ENCODE measurements around the gene DNAJB6.
"Not testable (repeated sequence)": the region's sequence is repeated elsewhere in the genome, so short reads cannot be mapped to it uniquely, and the experiment has no call there.

Gene DNAJB6

DNA sequence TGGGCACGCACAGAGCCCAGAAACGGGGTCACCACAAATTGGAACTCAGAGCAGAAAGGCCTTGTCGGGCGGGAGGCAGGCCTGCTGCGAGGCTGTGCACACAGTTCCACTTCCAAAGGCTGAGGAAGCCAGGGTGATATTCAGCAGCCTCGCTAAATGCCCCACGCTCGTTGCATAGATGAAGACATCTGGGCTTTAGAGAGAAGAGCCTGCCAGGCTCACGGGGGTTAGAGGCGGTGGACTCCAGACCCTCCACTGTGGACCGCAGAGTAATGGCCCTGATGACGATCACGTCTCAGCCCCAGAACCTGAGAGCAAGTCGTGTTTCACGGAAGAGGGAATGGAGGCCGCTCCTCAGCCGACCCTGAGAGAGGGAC lies 104.2 kb downstream of the DNAJB6 start:
- no peak for DNase-seq (ENCODE audit: low read depth, low spot score)

DNA sequence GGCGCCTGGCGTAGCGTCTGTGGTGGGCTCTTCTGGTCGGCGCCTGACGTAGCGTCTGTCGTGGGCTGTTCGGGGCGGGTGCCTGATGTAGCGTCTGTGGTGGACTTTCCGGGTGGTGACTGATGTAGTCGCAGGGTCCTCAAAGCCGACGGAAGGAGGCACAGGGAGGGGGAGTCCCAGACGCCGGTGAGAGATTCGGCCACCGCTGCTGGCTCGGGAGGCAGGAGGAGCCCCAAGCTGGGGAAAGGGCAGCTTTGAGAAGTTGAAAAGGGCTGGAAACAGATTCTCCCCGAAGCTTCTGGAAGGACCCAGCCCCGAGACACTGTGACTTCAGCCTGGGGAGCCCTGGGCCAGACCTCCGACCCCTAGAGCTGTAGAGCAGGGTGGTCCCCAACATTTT lies 105.7 kb downstream of the DNAJB6 start:
- no peak for DNase-seq (ENCODE audit: low read depth, low spot score)

GRCh38 chr7:157442993-157443831 lies 106.4 kb downstream of the DNAJB6 start:
- DNase-seq (ENCODE audit: low read depth, low spot score), result no peak

DNA sequence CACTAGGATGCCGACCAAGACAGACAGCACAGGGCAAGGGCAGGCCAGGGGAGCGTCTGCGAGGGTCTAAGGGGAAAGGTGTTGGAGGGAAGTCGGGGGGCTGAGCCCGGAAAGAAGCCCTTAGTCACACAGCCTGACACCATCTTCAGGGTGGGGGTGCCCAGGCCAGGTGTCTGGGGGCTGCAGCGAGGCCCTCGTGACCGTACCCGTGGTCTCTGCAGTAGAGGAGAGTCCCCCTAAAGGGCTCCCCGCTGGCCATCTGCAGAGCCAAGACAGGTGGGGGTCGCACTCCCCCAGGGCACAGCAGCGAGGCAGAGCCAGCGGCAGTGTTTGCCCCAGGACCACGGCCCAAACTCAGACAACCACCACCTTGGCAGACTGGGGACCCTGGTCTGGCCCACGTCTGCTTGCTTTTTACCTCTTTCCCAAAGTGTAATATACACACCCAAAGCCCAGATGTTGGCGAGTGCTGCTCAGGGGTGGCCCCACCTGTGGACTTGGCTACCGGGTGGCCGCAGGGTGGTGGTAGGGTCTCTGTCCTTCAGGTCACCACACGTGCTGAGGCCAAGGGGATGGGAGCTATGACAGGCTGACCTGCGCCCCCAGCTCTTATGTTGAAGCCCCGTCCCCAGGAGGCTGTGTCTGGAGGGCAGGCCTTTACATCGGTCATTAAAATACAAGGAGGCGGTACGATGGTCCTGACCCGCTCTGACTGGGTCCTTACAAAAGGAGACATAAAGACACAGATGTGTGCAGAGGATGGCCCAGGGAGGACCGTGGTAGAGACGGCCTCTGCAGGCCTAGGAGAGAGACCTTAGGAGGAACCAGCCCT lies 107.4 kb downstream of the DNAJB6 start:
- DNase-seq (ENCODE audit: low read depth, low spot score), result no peak

DNA sequence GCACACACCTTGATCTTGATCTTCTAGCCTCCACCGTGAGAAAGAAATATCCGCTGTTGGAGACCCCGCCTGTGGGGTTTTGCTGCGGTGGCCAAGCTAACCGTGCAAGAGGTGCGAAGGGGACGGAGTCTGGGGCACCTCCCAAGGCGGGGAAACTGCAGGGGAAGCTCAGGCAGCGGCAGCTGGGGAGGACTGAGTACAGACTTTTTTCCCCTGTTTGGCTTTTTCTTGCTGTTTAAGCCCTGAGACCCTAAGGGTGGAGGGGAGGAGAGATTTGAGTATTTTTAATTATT lies 108.0 kb downstream of the DNAJB6 start:
- DNase-seq (ENCODE audit: low read depth, low spot score), result no peak

GRCh38 chr7:157445246-157445955 lies 108.6 kb downstream of the DNAJB6 start:
- DNase-seq (ENCODE audit: low read depth, low spot score), result no peak

- no peak for DNase-seq (ENCODE audit: low read depth, low spot score)
These were observed 109.1 kb downstream of the DNAJB6 start for GRCh38 chr7:157445956-157446295.

GRCh38 chr7:157446322-157446721 lies 109.5 kb downstream of the DNAJB6 start:
- DNase-seq (ENCODE audit: low read depth, low spot score), result no peak

DNA sequence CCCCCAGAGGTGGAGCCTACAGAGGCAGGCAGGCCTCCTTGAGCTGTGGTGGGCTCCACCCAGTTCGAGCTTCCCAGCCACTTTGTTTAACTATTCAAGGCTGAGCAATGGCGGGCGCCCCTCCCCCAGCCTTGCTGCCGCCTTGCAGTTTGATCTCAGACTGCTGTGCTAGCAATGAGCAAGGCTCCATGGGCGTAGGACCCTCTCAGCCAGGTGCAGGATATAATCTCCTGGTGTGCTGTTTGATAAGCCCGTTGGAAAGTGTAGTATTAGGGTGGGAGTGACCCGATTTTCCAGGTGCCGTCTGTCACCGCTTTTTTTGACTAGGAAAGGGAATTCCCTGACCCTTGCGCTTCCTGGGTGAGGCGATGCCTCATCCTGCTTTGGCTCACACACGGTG lies 117.2 kb downstream of the DNAJB6 start:
- not testable (repeated sequence) for DNase-seq (ENCODE audit: low read depth, low spot score)

GRCh38 chr7:157457355-157458253 lies 120.8 kb downstream of the DNAJB6 start:
- DNase-seq (ENCODE audit: low read depth, low spot score), result no peak

DNA sequence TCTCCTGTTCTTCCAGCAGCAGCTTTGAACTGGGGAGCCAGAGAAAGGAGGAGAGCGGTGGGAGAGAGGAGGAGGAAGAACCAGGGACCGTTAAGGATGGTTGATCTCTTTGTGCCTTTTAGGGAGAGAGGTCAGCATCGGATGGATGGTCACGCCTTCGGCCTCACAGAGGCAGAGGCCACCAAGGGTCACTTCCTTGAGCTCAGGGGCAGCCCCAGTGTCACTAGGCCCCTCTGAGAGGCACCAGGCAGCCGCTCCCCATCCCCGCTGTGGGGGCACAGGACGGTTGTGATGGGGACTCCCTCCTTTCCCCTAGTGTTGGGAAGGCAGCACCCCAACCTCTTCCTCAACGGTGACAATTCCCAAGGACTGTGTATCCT lies 121.4 kb downstream of the DNAJB6 start:
- DNase-seq (ENCODE audit: low read depth, low spot score), result no peak

GRCh38 chr7:157459966-157460365 lies 123.2 kb downstream of the DNAJB6 start:
- DNase-seq (ENCODE audit: low read depth, low spot score), result no peak

- DNase-seq (ENCODE audit: low read depth, low spot score), result no peak
These were observed 123.9 kb downstream of the DNAJB6 start for GRCh38 chr7:157460721-157461120.

GRCh38 chr7:157461573-157462418 lies 125.0 kb downstream of the DNAJB6 start:
- DNase-seq (ENCODE audit: low read depth, low spot score), result no peak

- no peak for DNase-seq (ENCODE audit: low read depth, low spot score)
These were observed 125.6 kb downstream of the DNAJB6 start for GRCh38 chr7:157462419-157462771.

DNA sequence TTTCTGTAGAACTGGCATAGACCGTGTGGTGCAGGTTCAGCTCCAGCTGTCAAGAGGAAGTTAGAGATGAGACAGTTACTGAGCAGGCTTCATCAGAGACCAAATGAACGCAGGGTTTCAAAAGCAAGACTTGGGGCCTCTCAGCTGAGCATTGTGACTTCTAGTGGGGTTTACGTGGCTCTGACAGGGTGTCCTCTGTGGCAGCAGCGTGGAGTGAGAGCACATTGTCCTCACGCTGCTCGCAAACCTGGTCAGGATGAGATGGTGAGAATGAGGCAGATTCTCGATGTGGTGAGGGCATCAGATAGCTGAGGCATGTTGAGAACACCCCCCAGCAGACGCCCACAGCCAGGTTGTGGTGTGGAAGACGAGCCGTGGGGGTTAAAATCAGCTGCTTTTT lies 126.0 kb downstream of the DNAJB6 start:
- no peak for DNase-seq (ENCODE audit: low read depth, low spot score)

GRCh38 chr7:157463245-157463644 lies 126.4 kb downstream of the DNAJB6 start:
- no peak for DNase-seq (ENCODE audit: low read depth, low spot score)

- no peak for DNase-seq (ENCODE audit: low read depth, low spot score)
These were observed 127.5 kb downstream of the DNAJB6 start for GRCh38 chr7:157464111-157464970.

- no peak for DNase-seq (ENCODE audit: low read depth, low spot score)
These were observed 128.4 kb downstream of the DNAJB6 start for GRCh38 chr7:157464971-157465886.

Measured in iPS DF 19.7 (cell line).